ENCODE results near the gene CNKSR2. TPM values are rescaled to one million over a fixed set of nuclear protein-coding genes. Genes with fewer than 3 reads are reported as not detected.
"Not testable (repeated sequence)": the region's sequence is repeated elsewhere in the genome, so short reads cannot be mapped to it uniquely, and the experiment has no call there.

CNKSR2 gene
- total RNA-seq, 1 donor from 2014 or later = not detected

DNA sequence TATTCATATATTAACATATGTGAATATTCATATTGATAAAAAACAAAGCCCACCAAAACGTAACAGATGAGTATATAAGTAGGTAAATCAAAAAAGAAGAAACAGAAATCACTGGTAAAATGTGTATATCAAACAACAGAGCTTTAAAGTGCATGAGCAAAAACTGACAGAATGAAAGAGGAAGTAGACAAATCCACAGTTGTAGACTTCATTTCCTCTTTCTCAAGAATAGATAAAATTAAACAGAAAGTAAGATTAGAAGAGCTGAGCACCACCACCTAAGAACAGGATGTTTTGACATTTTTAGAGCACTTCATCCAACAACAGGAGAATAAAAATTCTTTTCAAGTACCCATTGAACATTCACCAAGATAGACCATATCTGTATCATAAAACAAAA is 64.6 kb downstream of the CNKSR2 start:
- DNase-seq (ENCODE audit: low read depth in 2 of 2) = no peak

DNA sequence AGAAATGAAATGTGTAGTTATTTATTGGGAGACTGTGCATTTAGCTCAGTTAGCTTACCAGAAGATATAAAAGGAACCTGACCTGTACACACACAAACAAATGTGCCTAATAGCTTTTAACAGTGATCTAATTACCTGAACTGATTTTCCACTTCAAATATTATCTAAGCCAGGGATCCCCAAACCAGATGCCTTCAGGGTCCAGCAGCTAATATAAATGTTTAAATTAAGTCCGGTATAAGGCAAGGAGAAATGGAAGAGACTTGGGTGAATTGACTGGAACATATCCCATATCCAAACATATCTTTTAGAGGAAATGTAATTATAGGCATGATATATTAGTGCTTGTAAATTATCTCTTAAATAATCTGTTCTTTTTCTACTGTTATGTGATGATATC is 66.7 kb downstream of the CNKSR2 start:
- DNase-seq (ENCODE audit: low read depth in 2 of 2) = no peak

- DNase-seq (ENCODE audit: low read depth in 2 of 2) = no peak
Measured at GRCh38 chrX:21457718-21458117, 83.5 kb downstream of the CNKSR2 start.

DNA sequence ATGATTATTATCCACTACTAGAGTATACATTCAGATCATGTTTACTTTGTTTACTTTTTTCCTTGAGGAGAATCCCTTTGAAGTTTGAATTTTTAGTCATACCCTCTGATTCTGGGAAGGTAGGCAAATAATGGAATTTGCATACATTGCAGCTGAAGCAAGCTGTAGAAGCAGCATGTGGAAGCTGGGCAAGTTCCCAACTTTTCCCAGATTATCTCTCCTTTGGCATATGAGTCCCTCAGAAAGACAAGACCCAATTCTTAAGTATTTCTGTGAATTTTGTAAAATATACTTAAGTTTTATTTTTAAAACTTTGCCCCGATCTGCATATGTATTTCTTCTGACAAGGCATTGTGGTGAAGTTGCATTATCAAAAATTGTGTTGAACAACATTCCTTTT is 94.9 kb downstream of the CNKSR2 start:
- DNase-seq (ENCODE audit: low read depth in 2 of 2) = no peak

GRCh38 chrX:21476909-21477308 is 102.7 kb downstream of the CNKSR2 start:
- no peak for DNase-seq (ENCODE audit: low read depth in 2 of 2)

DNA sequence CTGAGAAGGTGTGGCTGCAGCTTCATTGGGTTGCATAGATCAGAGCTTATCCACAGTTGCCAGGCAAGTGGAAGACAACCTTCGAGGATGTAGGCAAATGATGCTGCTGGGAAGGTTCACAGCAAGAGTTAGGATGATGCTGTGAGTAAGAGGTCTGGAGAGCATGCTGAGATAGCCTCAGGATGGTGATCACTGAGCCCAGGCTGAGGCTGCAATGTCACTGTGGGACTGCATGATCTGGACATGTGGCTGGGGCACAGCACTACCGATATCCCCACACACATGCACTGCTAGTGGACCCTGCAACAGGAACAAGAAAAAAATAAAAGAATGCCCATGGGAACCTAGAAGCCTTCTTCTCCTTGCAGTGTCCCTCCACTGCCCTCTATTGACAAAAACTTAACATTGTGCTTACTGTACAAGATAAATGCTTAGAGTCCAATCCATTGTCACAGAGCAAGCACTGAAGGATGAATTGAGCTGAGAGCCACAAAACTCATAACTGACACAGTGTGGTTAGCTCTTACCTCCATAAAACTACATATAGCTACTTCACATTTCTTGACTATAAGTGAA is 105.6 kb downstream of the CNKSR2 start:
- DNase-seq (ENCODE audit: low read depth in 2 of 2) = peak; percentile 52 to 65

DNA sequence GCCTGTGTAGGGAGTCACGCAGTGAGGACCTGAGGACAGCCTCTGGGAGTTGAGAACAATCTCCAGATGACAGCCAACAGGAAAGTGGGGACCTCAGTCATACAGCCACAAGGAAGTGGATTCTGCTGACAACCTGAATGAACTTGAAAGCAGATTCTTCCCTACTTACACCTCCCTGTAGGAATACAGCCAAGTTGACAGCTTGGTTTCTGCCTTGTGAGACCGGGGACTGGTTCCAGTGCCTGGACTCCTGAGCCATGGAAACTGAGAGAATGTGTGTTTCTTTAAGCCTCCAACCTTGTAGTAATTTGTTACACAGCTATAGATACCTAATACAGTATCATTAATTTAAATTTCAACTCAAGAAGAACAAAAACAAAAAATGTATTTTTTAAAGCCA is 107.5 kb downstream of the CNKSR2 start:
- no peak for DNase-seq (ENCODE audit: low read depth in 2 of 2)

DNA sequence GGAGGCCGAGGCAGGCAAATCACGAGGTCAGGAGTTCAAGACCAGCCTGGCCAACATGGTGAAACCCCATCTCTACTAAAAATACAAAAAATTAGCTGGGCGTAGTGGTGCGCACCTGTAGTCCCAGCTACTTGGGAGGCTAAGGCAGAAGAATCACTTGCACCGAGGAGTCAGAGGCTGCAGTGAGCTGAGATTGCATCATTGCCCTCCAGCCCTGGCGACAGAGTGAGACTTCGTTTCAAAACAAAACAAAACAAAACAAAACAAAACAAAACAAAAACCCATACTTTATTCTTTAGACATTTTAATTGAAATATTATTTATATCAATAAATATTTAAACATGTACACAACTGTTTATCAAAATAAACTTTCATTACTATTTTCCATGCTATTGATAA is 109.8 kb downstream of the CNKSR2 start:
- not testable (repeated sequence) for DNase-seq (ENCODE audit: low read depth in 2 of 2)

- DNase-seq (ENCODE audit: low read depth in 2 of 2) = peak; percentile 34 to 76
Measured at GRCh38 chrX:21487832-21488231, 113.6 kb downstream of the CNKSR2 start.

GRCh38 chrX:21490341-21490740 is 116.1 kb downstream of the CNKSR2 start:
- no peak for DNase-seq (ENCODE audit: low read depth in 2 of 2)

- peak in 1 of 2 donors; percentile 4 for DNase-seq (ENCODE audit: low read depth in 2 of 2)
Measured at GRCh38 chrX:21493226-21493830, 119.1 kb downstream of the CNKSR2 start.

DNA sequence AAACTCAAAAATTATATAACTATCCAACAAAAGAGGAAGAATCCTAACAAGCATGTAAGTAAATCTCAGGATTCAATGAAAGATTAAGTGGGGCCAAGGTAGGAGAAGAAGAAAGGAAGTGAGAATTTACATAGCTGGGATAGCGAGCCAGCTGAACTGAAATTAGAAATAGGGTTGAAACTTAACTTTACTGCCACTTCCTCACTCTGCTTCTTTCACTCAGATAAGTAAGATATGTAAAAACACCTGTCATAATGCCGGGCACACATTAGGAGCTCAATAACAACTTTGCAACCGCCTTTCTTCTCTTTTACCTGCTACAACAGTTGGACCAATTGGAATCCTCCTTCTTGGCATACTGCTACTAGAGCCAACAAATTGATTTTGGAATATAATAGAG is 129.4 kb downstream of the CNKSR2 start:
- no peak for DNase-seq (ENCODE audit: low read depth in 2 of 2)

DNA sequence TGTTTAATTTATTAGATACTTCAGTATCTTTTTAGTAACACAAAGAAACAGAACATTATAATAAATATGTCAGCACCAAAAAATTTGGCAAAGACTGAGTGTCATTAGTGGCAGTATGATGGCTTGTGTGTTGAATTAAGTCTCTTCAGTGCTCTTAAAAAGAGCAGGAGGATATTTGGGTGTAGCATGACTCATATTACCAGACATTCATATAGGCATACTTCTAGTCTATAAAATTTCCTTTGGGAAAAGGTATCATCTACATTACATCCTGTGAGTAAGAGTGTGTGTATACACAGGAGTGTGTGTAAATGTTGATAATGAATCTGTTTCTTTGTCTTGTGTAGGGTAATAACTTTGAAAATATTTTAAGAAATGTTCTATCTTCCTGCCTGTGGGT is 135.7 kb downstream of the CNKSR2 start:
- DNase-seq (ENCODE audit: low read depth in 2 of 2) = peak in 1 of 2 donors; percentile 10

- DNase-seq (ENCODE audit: low read depth in 2 of 2) = no peak
Measured at GRCh38 chrX:21524008-21524407, 149.8 kb downstream of the CNKSR2 start.

DNA sequence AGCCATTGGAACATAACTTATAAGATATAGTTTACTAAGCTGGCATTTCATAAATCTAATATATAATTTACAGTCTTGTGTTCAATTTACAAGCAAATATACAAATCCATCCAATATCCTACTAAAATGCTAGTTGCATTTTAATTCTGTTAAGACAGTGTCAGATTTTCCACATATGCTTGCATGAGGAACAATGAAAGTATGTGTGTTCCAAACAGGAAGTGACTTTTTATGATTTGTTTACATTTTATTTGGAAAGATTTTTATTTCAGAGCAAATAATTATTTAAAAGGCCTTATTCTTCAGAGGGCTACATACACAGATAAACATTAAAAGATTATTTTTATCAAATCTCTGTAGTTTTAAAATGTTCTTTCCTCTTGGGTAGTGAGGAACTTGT is 153.9 kb downstream of the CNKSR2 start:
- peak; percentile 36 to 70 for DNase-seq (ENCODE audit: low read depth in 2 of 2)

DNA sequence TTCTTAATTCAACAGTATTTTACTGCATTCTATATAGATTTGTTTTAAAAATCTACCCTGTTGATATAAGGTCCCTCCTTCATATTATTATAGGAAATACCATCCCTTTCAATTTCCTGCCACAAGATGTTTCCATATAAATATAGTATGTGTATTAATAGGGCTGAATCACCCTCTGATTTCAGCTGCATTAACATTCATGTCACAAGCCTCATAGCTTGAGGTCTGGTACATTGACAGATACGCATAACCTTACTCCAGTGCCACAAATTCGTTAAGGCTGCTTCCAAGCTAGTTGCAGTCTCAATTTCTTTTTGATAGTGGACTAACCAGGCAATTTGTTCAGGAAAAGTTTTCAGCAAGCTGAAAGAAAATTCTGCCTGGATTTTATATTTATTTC is 155.6 kb downstream of the CNKSR2 start:
- peak; percentile 48 to 74 for DNase-seq (ENCODE audit: low read depth in 2 of 2)

DNA sequence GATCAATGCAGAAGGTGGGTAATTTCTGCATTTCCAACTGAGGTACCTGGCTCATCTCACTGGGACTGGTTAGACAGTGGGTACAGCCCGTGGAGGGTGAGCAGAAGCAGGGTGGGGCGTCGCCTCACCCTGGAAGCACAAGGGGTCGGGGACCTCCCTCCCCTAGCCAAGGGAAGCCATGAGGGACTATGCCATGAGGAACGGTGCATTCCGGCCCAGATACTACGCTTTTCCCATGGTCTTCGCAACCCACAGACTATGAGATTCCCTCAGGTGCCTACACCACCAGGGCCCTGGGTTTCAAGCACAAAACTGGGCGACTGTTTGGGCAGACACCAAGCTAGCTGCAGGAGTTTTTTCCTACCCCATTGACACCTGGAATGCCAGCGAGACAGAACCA is 170.4 kb downstream of the CNKSR2 start:
- not testable (repeated sequence) for DNase-seq (ENCODE audit: low read depth in 2 of 2)

- no peak for DNase-seq (ENCODE audit: low read depth in 2 of 2)
Measured at GRCh38 chrX:21559417-21559816, 185.2 kb downstream of the CNKSR2 start.

DNA sequence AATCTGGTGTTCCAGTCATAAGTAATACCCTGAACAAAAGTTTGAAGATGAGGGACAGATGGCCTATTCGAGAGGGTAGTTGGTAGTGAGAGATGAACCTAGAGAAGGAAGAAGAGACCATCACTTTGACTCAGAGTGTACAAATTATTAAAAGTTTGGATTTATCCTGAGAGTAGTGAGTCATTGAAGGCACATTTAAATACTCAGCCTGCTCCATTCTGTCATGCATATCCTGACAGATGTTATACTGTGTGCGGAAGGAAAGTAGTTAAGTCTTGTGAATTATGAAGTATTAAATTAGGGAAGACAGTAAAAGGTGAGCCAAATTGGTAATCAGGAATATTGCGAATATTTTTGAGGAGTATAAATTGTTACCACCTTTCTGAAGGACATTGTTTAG is 190.8 kb downstream of the CNKSR2 start:
- DNase-seq (ENCODE audit: low read depth in 2 of 2) = no peak

- no peak for DNase-seq (ENCODE audit: low read depth in 2 of 2)
Measured at GRCh38 chrX:21574793-21575192, 200.6 kb downstream of the CNKSR2 start.

DNA sequence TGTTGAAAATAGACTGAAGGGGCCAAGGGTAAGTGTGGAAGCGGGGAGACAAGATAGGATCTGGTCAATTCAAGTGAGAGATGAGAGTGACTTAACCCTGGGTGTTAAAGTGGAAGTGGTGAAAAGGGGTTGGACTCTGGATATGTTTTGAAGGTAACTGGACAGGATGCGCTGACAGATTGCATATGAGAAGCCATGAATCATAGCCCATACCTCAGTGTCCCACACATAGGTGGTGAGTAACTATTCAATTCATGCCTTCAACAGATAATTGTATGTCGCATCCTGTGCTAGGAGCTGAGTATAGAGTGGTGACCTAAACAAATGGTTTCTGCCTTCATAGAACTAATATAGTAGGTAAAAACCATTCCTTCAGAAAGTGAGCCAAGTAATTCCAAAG is 207.3 kb downstream of the CNKSR2 start:
- DNase-seq (ENCODE audit: low read depth in 2 of 2) = no peak

GRCh38 chrX:21586001-21586400 is 211.8 kb downstream of the CNKSR2 start:
- DNase-seq (ENCODE audit: low read depth in 2 of 2) = no peak

- DNase-seq (ENCODE audit: low read depth in 2 of 2) = no peak
Measured at GRCh38 chrX:21590012-21590776, 216.0 kb downstream of the CNKSR2 start.

Measured in lung microvascular endothelial cell (primary cell).